ENCODE data around the gene VEPH1.

DNA sequence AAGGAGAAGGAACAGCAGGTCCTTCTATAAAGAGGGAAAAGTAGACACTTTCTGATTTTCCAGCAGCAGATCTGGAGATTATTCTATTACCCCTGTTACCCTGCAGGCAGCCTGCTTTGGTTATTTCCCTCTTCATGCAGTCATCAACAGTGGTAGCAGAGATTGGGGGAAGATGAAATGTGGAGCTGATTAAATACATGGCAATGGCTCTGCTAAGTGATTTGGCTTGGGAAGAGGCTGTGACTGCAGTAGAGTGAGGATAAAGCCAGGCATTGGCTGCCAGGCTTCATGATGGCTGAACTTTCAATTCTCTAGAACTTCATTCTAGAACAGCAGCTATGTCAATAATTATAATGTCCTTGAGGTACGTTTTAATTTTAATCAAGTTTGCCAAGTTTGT, 37.5 kb downstream of the VEPH1 start:
- TF ChIP-seq, protein P1, sequence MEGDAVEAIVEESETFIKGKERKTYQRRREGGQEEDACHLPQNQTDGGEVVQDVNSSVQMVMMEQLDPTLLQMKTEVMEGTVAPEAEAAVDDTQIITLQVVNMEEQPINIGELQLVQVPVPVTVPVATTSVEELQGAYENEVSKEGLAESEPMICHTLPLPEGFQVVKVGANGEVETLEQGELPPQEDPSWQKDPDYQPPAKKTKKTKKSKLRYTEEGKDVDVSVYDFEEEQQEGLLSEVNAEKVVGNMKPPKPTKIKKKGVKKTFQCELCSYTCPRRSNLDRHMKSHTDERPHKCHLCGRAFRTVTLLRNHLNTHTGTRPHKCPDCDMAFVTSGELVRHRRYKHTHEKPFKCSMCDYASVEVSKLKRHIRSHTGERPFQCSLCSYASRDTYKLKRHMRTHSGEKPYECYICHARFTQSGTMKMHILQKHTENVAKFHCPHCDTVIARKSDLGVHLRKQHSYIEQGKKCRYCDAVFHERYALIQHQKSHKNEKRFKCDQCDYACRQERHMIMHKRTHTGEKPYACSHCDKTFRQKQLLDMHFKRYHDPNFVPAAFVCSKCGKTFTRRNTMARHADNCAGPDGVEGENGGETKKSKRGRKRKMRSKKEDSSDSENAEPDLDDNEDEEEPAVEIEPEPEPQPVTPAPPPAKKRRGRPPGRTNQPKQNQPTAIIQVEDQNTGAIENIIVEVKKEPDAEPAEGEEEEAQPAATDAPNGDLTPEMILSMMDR (IDR thresholded peaks at IDR 0.05; ENCODE audit: insufficient read depth, low read length), result no peak
- no peak for TF ChIP-seq POLR2AphosphoS5 (IDR thresholded peaks at IDR 0.05; ENCODE audit: low read depth)
